HepG2 (cell line): ENCODE data around the gene PPIP5K2. TPM values are rescaled to one million over a fixed set of nuclear protein-coding genes. Genes with fewer than 3 reads are reported as not detected.

ENCODE experiments used
- ARNT ChIP-seq: fragments of 450-650 bp; IDR thresholded peaks from 2 replicates; pipeline ENCODE4 v1.6.1; 2017
- GLI4 ChIP-seq: sonication (generic); formaldehyde crosslinking; IDR thresholded peaks from 2 replicates; pipeline ENCODE4 v1.5.1; 2020; ENCODE audit warnings: missing genetic modification reagents, mild to moderate bottlenecking, moderate library complexity, borderline replicate concordance
- IKZF5 ChIP-seq: IDR thresholded peaks from 2 replicates; pipeline ENCODE4 v1.6.1; 2018; ENCODE audit warnings: missing genetic modification reagents, mild to moderate bottlenecking, missing compliant biosample characterization
- KDM4B ChIP-seq: sonication (generic); formaldehyde crosslinking; IDR thresholded peaks from 2 replicates; pipeline ENCODE4 v1.4.0; 2020; ENCODE audit warnings: missing genetic modification reagents
- MEIS2 ChIP-seq: sonication (generic); formaldehyde crosslinking; IDR thresholded peaks from 2 replicates; pipeline ENCODE4 v1.9.0; 2021; ENCODE audit warnings: mild to moderate bottlenecking, missing genetic modification reagents
- MYNN ChIP-seq: sonication (generic); formaldehyde crosslinking; IDR thresholded peaks from 2 replicates; pipeline ENCODE4 v1.4.0; 2020; ENCODE audit warnings: mild to moderate bottlenecking, low read depth, missing genetic modification reagents
- PHB2 ChIP-seq: fragments of 450-650 bp; IDR thresholded peaks from 2 replicates; pipeline ENCODE4 v1.6.1; 2018; ENCODE audit not compliant: partially characterized antibody
- PLRG1 ChIP-seq: fragments of 450-650 bp; conservative IDR thresholded peaks from 2 replicates; pipeline ENCODE4 v1.6.1; 2016
- RFX5 ChIP-seq: IDR thresholded peaks from 2 replicates; pipeline ENCODE4 v1.6.1; 2011; ENCODE audit warnings: low read depth, low read length, improper control_type of control experiment
- SP2 ChIP-seq: sonication (generic); formaldehyde crosslinking; IDR thresholded peaks from 2 replicates; pipeline ENCODE4 v1.5.1; 2020; ENCODE audit warnings: mild to moderate bottlenecking, missing genetic modification reagents
- THYN1 ChIP-seq: sonication (generic); formaldehyde crosslinking; IDR thresholded peaks from 2 replicates; pipeline ENCODE4 v1.8.1; 2023; ENCODE audit warnings: low read depth, mild to moderate bottlenecking, moderate library complexity, missing genetic modification reagents, borderline replicate concordance
- TOPORS ChIP-seq: sonication (generic); formaldehyde crosslinking; IDR thresholded peaks from 2 replicates; pipeline ENCODE4 v1.8.0; 2023; ENCODE audit warnings: mild to moderate bottlenecking, missing genetic modification reagents
- ZFP36 ChIP-seq: fragments of 150-350 bp; IDR thresholded peaks from 2 replicates; pipeline ENCODE4 v1.6.1; 2018; ENCODE audit warnings: borderline replicate concordance, low read length, low read depth; ENCODE audit not compliant: partially characterized antibody
- ZNF235 ChIP-seq: sonication (generic); formaldehyde crosslinking; IDR thresholded peaks from 2 replicates; pipeline ENCODE4 v1.8.1; 2023; ENCODE audit warnings: mild to moderate bottlenecking, missing genetic modification reagents, borderline replicate concordance
- ZNF350 ChIP-seq: sonication (generic); formaldehyde crosslinking; IDR thresholded peaks from 2 replicates; pipeline ENCODE4 v1.4.0; 2020; ENCODE audit warnings: mild to moderate bottlenecking, low read depth, missing genetic modification reagents, borderline replicate concordance
- ZNF496 ChIP-seq: sonication (generic); formaldehyde crosslinking; IDR thresholded peaks from 2 replicates; pipeline ENCODE4 v1.8.1; 2023; ENCODE audit warnings: mild to moderate bottlenecking, moderate library complexity, missing genetic modification reagents; ENCODE audit not compliant: insufficient replicate concordance
- ZNF530 ChIP-seq: sonication (generic); formaldehyde crosslinking; IDR thresholded peaks from 2 replicates; pipeline ENCODE4 v1.5.0; 2020; ENCODE audit warnings: low read depth, mild to moderate bottlenecking, missing genetic modification reagents
- ZNF644 ChIP-seq: IDR thresholded peaks from 2 replicates; pipeline ENCODE4 v1.6.1; 2016; ENCODE audit warnings: low read depth
- ZNF724P ChIP-seq: sonication (generic); formaldehyde crosslinking; IDR thresholded peaks from 2 replicates; pipeline ENCODE4 v1.8.0; 2022; ENCODE audit warnings: missing genetic modification reagents, borderline replicate concordance
- ZNF788 ChIP-seq: sonication (generic); formaldehyde crosslinking; IDR thresholded peaks from 2 replicates; pipeline ENCODE4 v1.5.0; 2020; ENCODE audit warnings: mild to moderate bottlenecking, missing genetic modification reagents, borderline replicate concordance
- ZNF800 ChIP-seq: sonication (generic); formaldehyde crosslinking; IDR thresholded peaks from 2 replicates; pipeline ENCODE4 v1.4.0; 2020; ENCODE audit warnings: missing genetic modification reagents
- polyA plus RNA-seq, 8 experiments: library from polyadenylated mRNA; depleted of rRNA in 3 of 8; stranded (reverse) in 7 of 8; unstranded in 1 of 8; fragments of >200 nt; fragmentation: Illumina TruSeq in 4 of 8; extraction: Trizol in 4 of 8; gene quantifications; 2 replicates each; pipeline versions ENCODE4 v1.2.1 to v1.2.3, GENCODE V29; 2011 to 2016; ENCODE audit warnings: low read depth in 4 of 8, missing spikeins in 1 of 8, mixed read lengths in 1 of 8; ENCODE audit not compliant: insufficient read depth in 1 of 8
- total RNA-seq, 5 experiments: library from RNA; depleted of rRNA; stranded (reverse); fragments of >200 nt; fragmentation: Illumina TruSeq; extraction: Trizol; gene quantifications; 2 replicates each; pipeline ENCODE4 v1.2.3, GENCODE V29; 2016; ENCODE audit warnings: low read depth in 1 of 5
- TF ChIP-seq, protein P1 (sequence below): sonication (generic); formaldehyde crosslinking; IDR thresholded peaks from 2 replicates; pipeline ENCODE4 v1.4.0; 2020; ENCODE audit warnings: missing genetic modification reagents, borderline replicate concordance

Gene PPIP5K2
- total and polyA plus RNA-seq, 2 of the 13 experiments (the other 11 are each of a cell fraction or from before 2014, with no cell fraction given), result 19.7 to 45.6 TPM

- TF ChIP-seq ZFP36 (no peak), ZNF350 (peak; percentile 96), SP2 (CRISPR knock-in tag) (peak; percentile 29; the same call in 1 of the 2 replicates), KDM4B (CRISPR knock-in tag) (peak; percentile 8; the same call in 1 of the 2 replicates), PHB2 (no peak), ZNF530 (CRISPR knock-in tag) (no peak), IKZF5 (CRISPR knock-in tag) (peak; percentile 94), GLI4 (CRISPR knock-in tag) (peak; percentile 50; the same call in 1 of the 2 replicates), ZNF788 (CRISPR knock-in tag) (peak; percentile 84; the same call in 1 of the 2 replicates), TOPORS (peak; percentile 81), ZNF724P (CRISPR knock-in tag) (peak; percentile 75; the same call in 1 of the 2 replicates), PLRG1 (no peak), MEIS2 (CRISPR knock-in tag) (peak; percentile 52; the same call in 1 of the 2 replicates), ARNT (no peak), THYN1 (CRISPR knock-in tag) (0 out of 2 replicates have a peak, but pooled peaks have one; percentile 36), MYNN (no peak), RFX5 (no peak), ZNF800 (CRISPR knock-in tag) (peak; percentile 52; the same call in 1 of the 2 replicates), ZNF496 (CRISPR knock-in tag) (no peak), ZNF235 (no peak), ZNF644 (peak; percentile 30)
- TF ChIP-seq, protein P1, sequence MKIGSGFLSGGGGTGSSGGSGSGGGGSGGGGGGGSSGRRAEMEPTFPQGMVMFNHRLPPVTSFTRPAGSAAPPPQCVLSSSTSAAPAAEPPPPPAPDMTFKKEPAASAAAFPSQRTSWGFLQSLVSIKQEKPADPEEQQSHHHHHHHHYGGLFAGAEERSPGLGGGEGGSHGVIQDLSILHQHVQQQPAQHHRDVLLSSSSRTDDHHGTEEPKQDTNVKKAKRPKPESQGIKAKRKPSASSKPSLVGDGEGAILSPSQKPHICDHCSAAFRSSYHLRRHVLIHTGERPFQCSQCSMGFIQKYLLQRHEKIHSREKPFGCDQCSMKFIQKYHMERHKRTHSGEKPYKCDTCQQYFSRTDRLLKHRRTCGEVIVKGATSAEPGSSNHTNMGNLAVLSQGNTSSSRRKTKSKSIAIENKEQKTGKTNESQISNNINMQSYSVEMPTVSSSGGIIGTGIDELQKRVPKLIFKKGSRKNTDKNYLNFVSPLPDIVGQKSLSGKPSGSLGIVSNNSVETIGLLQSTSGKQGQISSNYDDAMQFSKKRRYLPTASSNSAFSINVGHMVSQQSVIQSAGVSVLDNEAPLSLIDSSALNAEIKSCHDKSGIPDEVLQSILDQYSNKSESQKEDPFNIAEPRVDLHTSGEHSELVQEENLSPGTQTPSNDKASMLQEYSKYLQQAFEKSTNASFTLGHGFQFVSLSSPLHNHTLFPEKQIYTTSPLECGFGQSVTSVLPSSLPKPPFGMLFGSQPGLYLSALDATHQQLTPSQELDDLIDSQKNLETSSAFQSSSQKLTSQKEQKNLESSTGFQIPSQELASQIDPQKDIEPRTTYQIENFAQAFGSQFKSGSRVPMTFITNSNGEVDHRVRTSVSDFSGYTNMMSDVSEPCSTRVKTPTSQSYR, result peak; percentile 27; the same call in 1 of the 2 replicates
These were observed at the start of gene PPIP5K2, which contains the start of gene GIN1 (continued) for GRCh38 chr5:103119765-103120606.
